Measurements from ENCODE around the gene KANSL1.
"Not testable (repeated sequence)": the region's sequence is repeated elsewhere in the genome, so short reads cannot be mapped to it uniquely, and the experiment has no call there.

Gene KANSL1

GRCh38 chr17:46012506-46013079, 180.6 kb downstream of the KANSL1 start:
- no peak for DNase-seq

GRCh38 chr17:46011711-46012505, 181.3 kb downstream of the KANSL1 start:
- no peak for DNase-seq

GRCh38 chr17:46010597-46011186, 182.5 kb downstream of the KANSL1 start:
- DNase-seq, result peak; percentile 53

- DNase-seq, result no peak
These were observed 183.3 kb downstream of the KANSL1 start for GRCh38 chr17:46009681-46010596.

- peak; percentile 63 for DNase-seq
These were observed 184.6 kb downstream of the KANSL1 start for GRCh38 chr17:46008591-46008990.

- no peak for DNase-seq
These were observed 185.7 kb downstream of the KANSL1 start for GRCh38 chr17:46007461-46007965.

GRCh38 chr17:46006082-46006481, 187.1 kb downstream of the KANSL1 start:
- DNase-seq, result not testable (repeated sequence)

- peak; percentile 29 for DNase-seq
These were observed 189.1 kb downstream of the KANSL1 start for GRCh38 chr17:46003907-46004748.

GRCh38 chr17:46002973-46003316, 190.3 kb downstream of the KANSL1 start:
- no peak for DNase-seq

GRCh38 chr17:46002311-46002972, 190.8 kb downstream of the KANSL1 start:
- peak; percentile 86 for DNase-seq

- no peak for DNase-seq
These were observed 191.6 kb downstream of the KANSL1 start for GRCh38 chr17:46001390-46002310.

- DNase-seq, result no peak
These were observed 192.5 kb downstream of the KANSL1 start for GRCh38 chr17:46000757-46001156.

- DNase-seq, result no peak
These were observed 192.9 kb downstream of the KANSL1 start for GRCh38 chr17:46000292-46000691.

- no peak for DNase-seq
These were observed 193.3 kb downstream of the KANSL1 start for GRCh38 chr17:45999900-46000290.

- no peak for DNase-seq
These were observed 194.0 kb downstream of the KANSL1 start, which contains the start of gene STH for GRCh38 chr17:45998987-45999899. Gene STH, plus strand, starts transcription at chr17:45999250. Its CDS starts 30 bp downstream, at chr17:45999280.

- no peak for DNase-seq
These were observed 195.6 kb downstream of the KANSL1 start for GRCh38 chr17:45997624-45998023.

- no peak for DNase-seq
These were observed 196.1 kb downstream of the KANSL1 start for GRCh38 chr17:45997166-45997565.

- no peak for DNase-seq
These were observed 196.8 kb downstream of the KANSL1 start for GRCh38 chr17:45996282-45996937.
